Fibroblast of lung (primary cell): ENCODE measurements around the gene DERL2.

Experiments used
- EZH2 ChIP-seq: IDR thresholded peaks from 2 replicates; pipeline ENCODE4 v1.5.1; 2012; ENCODE audit warnings: low read length, control low read depth, mild to moderate bottlenecking; ENCODE audit errors: missing control alignments
- TF ChIP-seq, protein P1 (sequence below), 2 donors: IDR thresholded peaks in 1 of 2; conservative IDR thresholded peaks in 1 of 2; 1 replicate in 1 of 2; 2 replicates in 1 of 2; pipeline ENCODE4 v1.5.1; 2011 to 2012; ENCODE audit warnings: low read length in 2 of 2, control low read depth in 1 of 2, inconsistent platforms in 1 of 2, low read depth in 1 of 2, mild to moderate bottlenecking in 1 of 2

DNA sequence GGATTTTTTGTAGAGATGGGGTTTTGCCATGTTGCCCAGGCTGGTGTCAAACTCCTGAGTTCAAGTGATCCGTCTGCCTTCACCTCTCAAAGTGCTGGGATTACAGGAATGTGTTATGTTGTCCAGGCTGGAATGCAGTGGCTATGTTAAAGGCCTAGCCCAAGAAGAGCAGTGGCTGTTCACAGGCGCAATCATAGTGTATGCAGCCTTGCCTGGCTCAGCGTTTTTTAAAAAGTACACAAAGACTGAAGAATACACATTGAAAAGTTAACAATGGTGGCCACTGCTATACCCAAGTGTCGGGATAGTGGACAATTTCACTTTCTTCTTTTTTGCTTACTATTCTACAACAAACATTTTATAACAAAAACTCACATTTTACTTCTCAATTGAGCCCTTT is 7.0 kb downstream of the DERL2 start:
- TF ChIP-seq, protein P1, sequence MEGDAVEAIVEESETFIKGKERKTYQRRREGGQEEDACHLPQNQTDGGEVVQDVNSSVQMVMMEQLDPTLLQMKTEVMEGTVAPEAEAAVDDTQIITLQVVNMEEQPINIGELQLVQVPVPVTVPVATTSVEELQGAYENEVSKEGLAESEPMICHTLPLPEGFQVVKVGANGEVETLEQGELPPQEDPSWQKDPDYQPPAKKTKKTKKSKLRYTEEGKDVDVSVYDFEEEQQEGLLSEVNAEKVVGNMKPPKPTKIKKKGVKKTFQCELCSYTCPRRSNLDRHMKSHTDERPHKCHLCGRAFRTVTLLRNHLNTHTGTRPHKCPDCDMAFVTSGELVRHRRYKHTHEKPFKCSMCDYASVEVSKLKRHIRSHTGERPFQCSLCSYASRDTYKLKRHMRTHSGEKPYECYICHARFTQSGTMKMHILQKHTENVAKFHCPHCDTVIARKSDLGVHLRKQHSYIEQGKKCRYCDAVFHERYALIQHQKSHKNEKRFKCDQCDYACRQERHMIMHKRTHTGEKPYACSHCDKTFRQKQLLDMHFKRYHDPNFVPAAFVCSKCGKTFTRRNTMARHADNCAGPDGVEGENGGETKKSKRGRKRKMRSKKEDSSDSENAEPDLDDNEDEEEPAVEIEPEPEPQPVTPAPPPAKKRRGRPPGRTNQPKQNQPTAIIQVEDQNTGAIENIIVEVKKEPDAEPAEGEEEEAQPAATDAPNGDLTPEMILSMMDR (conservative IDR thresholded peaks at IDR 0.05 in 1 of 2, IDR thresholded peaks at IDR 0.05 in 1 of 2; ENCODE audit: low read depth in 1 of 2, low read length in 2 of 2): no peak
- TF ChIP-seq EZH2: no peak
